GOT3 (cell line): ENCODE data around the gene AFAP1.

Source experiments
- DNase-seq: peaks from one replicate; lab custom pipeline; 2025; ENCODE audit warnings: mixed read lengths; lab: John Stamatoyannopoulos, UW

Gene AFAP1

GRCh38 chr4:7863911-7864681 lies 75.6 kb downstream of the AFAP1 start:
- DNase-seq = no peak

- no peak for DNase-seq
These were observed 77.0 kb downstream of the AFAP1 start for GRCh38 chr4:7862561-7863192.

GRCh38 chr4:7861440-7861881 lies 78.2 kb downstream of the AFAP1 start:
- no peak for DNase-seq

GRCh38 chr4:7860600-7861163 lies 79.0 kb downstream of the AFAP1 start:
- no peak for DNase-seq

- DNase-seq = no peak
These were observed 80.3 kb downstream of the AFAP1 start for GRCh38 chr4:7859326-7859725.

GRCh38 chr4:7858498-7858897 lies 81.2 kb downstream of the AFAP1 start:
- no peak for DNase-seq

- DNase-seq = no peak
These were observed 81.7 kb downstream of the AFAP1 start for GRCh38 chr4:7857993-7858392.

- DNase-seq = no peak
These were observed 82.4 kb downstream of the AFAP1 start for GRCh38 chr4:7857238-7857701.

- no peak for DNase-seq
These were observed 83.9 kb downstream of the AFAP1 start for GRCh38 chr4:7855731-7856130.

GRCh38 chr4:7854697-7855370 lies 84.8 kb downstream of the AFAP1 start:
- DNase-seq = no peak

GRCh38 chr4:7854216-7854615 lies 85.4 kb downstream of the AFAP1 start:
- DNase-seq = no peak

GRCh38 chr4:7853271-7853670 lies 86.4 kb downstream of the AFAP1 start:
- DNase-seq = no peak

GRCh38 chr4:7852568-7853185 lies 87.0 kb downstream of the AFAP1 start:
- no peak for DNase-seq

GRCh38 chr4:7850489-7850888 lies 89.2 kb downstream of the AFAP1 start:
- no peak for DNase-seq

- no peak for DNase-seq
These were observed 92.5 kb downstream of the AFAP1 start for GRCh38 chr4:7847206-7847605.

GRCh38 chr4:7845493-7846128 lies 94.0 kb downstream of the AFAP1 start:
- DNase-seq = no peak

- no peak for DNase-seq
These were observed 95.1 kb downstream of the AFAP1 start for GRCh38 chr4:7844594-7844991.

GRCh38 chr4:7843831-7844593 lies 95.6 kb downstream of the AFAP1 start:
- DNase-seq = peak; percentile 22

GRCh38 chr4:7842384-7843279 lies 97.0 kb downstream of the AFAP1 start:
- DNase-seq = peak; percentile 41

GRCh38 chr4:7841894-7842293 lies 97.8 kb downstream of the AFAP1 start:
- no peak for DNase-seq
